Endothelial cell of umbilical vein (primary cell): ENCODE data around the gene C1orf115. TPM values are rescaled to one million over a fixed set of nuclear protein-coding genes. Genes with fewer than 3 reads are reported as not detected.

Experiments used
- BruUV-seq: library from RNA; stranded (reverse); fragments of 400-500 nt; replicated peaks from 2 replicates; lab custom pipeline; 2021; lab: Mats Ljungman, UMichigan
- CTCF ChIA-PET: fragments of 300-600, 350-600 bp; sonication (Branson Sonifier 250); formaldehyde crosslinking; loops from one replicate; lab custom pipeline; 2021; ENCODE audit warnings: antibody characterized with exemption, inconsistent platforms; lab: Charles Lee
- POLR2A ChIA-PET: fragments of 300-600, 350-600 bp; sonication (Branson Sonifier 250); formaldehyde crosslinking; loops from one replicate; lab custom pipeline; 2021; ENCODE audit warnings: antibody characterized with exemption, inconsistent platforms; lab: Charles Lee
- DNase-seq: peaks from one replicate; pipeline ENCODE4 v3.0.0-alpha.2; 2011; ENCODE audit warnings: low read depth, low spot score
- FAIRE-seq: peaks from 2 replicates; lab custom pipeline; 2011; peaks lifted over from hg19 to GRCh38; lab: Jason Lieb, UNC
- H2AFZ ChIP-seq: 2 replicates; pipeline ENCODE4 v1.6.0; 2012; ENCODE audit warnings: low read depth, low read length, control low read depth, inconsistent platforms
- H3K27ac ChIP-seq: 2 replicates; pipeline ENCODE4 v1.5.1; 2011; ENCODE audit warnings: low read depth, mild to moderate bottlenecking, control low read depth, low read length, moderate library complexity; ENCODE audit not compliant: insufficient read depth
- H3K27me3 ChIP-seq, 2 experiments: 2 replicates each; pipeline versions ENCODE4 v1.6.0 to v1.6.1; 2011; ENCODE audit warnings: low read length in 2 of 2, mixed read lengths in 1 of 2; ENCODE audit not compliant: control insufficient read depth in 2 of 2, insufficient read depth in 2 of 2
- H3K36me3 ChIP-seq, 2 experiments: 2 replicates in 1 of 2; 3 replicates in 1 of 2; pipeline ENCODE4 v1.5.1; 2011; ENCODE audit warnings: low read length in 2 of 2, mild to moderate bottlenecking in 1 of 2, moderate library complexity in 1 of 2; ENCODE audit not compliant: control insufficient read depth in 2 of 2, insufficient read depth in 2 of 2; ENCODE audit errors: extremely low read depth in 1 of 2
- H3K4me1 ChIP-seq: 3 replicates; pipeline ENCODE4 v1.5.1; 2011; ENCODE audit warnings: mild to moderate bottlenecking, low read length; ENCODE audit not compliant: control insufficient read depth, insufficient read depth; ENCODE audit errors: extremely low read depth
- H3K4me2 ChIP-seq: 2 replicates; pipeline ENCODE4 v1.6.1; 2011; ENCODE audit warnings: low read length, control low read depth, mixed read lengths; ENCODE audit not compliant: insufficient read depth
- H3K4me3 ChIP-seq, 3 experiments: fragments of 200-600 bp in 1 of 3; sonication (generic), shearing (Covaris generic) in 1 of 3; replicated peaks in 1 of 3; 2 replicates each; pipeline ENCODE4 v1.5.1; 2011 to 2016; ENCODE audit warnings: control low read depth in 3 of 3, low read length in 3 of 3, mild to moderate bottlenecking in 2 of 3, inconsistent platforms in 1 of 3, low read depth in 1 of 3, moderate library complexity in 1 of 3; ENCODE audit not compliant: insufficient read depth in 1 of 3
- H3K79me2 ChIP-seq: 2 replicates; pipeline ENCODE4 v1.6.0; 2012; ENCODE audit warnings: low read length, inconsistent platforms; ENCODE audit not compliant: control insufficient read depth, insufficient read depth
- H3K9ac ChIP-seq: replicated peaks from 2 replicates; pipeline ENCODE3; 2011; ENCODE audit warnings: low read length, control low read depth; ENCODE audit not compliant: insufficient read depth; ENCODE audit errors: extremely low read depth
- H3K9me1 ChIP-seq: replicated peaks from 3 replicates; pipeline ENCODE4 v1.6.0; 2011; ENCODE audit warnings: mild to moderate bottlenecking, low read length; ENCODE audit not compliant: control insufficient read depth, insufficient read depth; ENCODE audit errors: extremely low read depth
- H3K9me3 ChIP-seq: replicated peaks from 2 replicates; pipeline ENCODE4 v1.5.1; 2012; ENCODE audit warnings: low read length, inconsistent platforms; ENCODE audit not compliant: control insufficient read depth, insufficient read depth
- H4K20me1 ChIP-seq: replicated peaks from 2 replicates; pipeline ENCODE3; 2011; ENCODE audit warnings: mild to moderate bottlenecking, low read length; ENCODE audit not compliant: control insufficient read depth, insufficient read depth; ENCODE audit errors: extremely low read depth
- CTCF ChIP-seq, 2 donors: IDR thresholded peaks; 1 replicate in 1 of 2; 2 replicates in 1 of 2; pipeline ENCODE4 v1.5.1; 2011; ENCODE audit warnings: low read length in 2 of 2, mild to moderate bottlenecking in 2 of 2, moderate library complexity in 2 of 2, control low read depth in 1 of 2, inconsistent platforms in 1 of 2, low read depth in 1 of 2; ENCODE audit not compliant: insufficient read depth in 1 of 2; ENCODE audit errors: extremely low read depth in 1 of 2
- EZH2 ChIP-seq: IDR thresholded peaks from 2 replicates; pipeline ENCODE4 v1.6.1; 2012; ENCODE audit warnings: borderline replicate concordance, low read depth, mild to moderate bottlenecking, moderate library complexity, low read length, inconsistent platforms; ENCODE audit not compliant: severe bottlenecking
- FOS ChIP-seq: IDR thresholded peaks from 2 replicates; pipeline ENCODE4 v1.6.1; 2011; ENCODE audit warnings: mild to moderate bottlenecking, low read length, moderate library complexity, borderline replicate concordance; ENCODE audit not compliant: insufficient read depth
- GATA2 ChIP-seq: IDR thresholded peaks from 2 replicates; pipeline ENCODE4 v1.7.0; 2011; ENCODE audit warnings: low read depth, mild to moderate bottlenecking, moderate library complexity, mixed read lengths, low read length; ENCODE audit not compliant: insufficient read length, insufficient read depth
- JUN ChIP-seq: IDR thresholded peaks from 2 replicates; pipeline ENCODE4 v1.6.1; 2011; ENCODE audit warnings: borderline replicate concordance, low read depth; ENCODE audit not compliant: insufficient read length, insufficient read depth
- MYC ChIP-seq: IDR thresholded peaks from one replicate; pipeline ENCODE4 v1.6.1; 2011; ENCODE audit warnings: mild to moderate bottlenecking, low read depth, low read length
- POLR2A ChIP-seq: IDR thresholded peaks from 2 replicates; pipeline ENCODE4 v1.6.1; 2012; ENCODE audit warnings: low read depth, mild to moderate bottlenecking, control low read depth, low read length
- POLR2AphosphoS5 ChIP-seq: IDR thresholded peaks from 2 replicates; pipeline ENCODE4 v1.6.1; 2012; ENCODE audit warnings: low read depth, mild to moderate bottlenecking, control low read depth, low read length, moderate library complexity; ENCODE audit not compliant: insufficient read depth
- dilution Hi-C: fragments of 300-500 bp; cut with MboI; formaldehyde crosslinking; loops from one replicate; pipeline ENCODE4 v1.15.0; 2019; ENCODE audit warnings: low sequenced_read_pairs; ENCODE audit not compliant: extremely low pct_ligation_motif_present
- intact Hi-C: fragments of 100-400 bp; cut with micrococcal nuclease; formaldehyde crosslinking; loops from one replicate; pipeline ENCODE4 v1.10.0; 2022
- polyA plus RNA-seq, 4 experiments: library from polyadenylated mRNA; depleted of rRNA in 3 of 4; stranded (reverse) in 3 of 4; unstranded in 1 of 4; fragments of >200 nt; gene quantifications; 2 replicates each; pipeline versions ENCODE4 v1.2.1 to v1.2.3, GENCODE V29; 2011 to 2012; ENCODE audit warnings: missing spikeins in 1 of 4
- total RNA-seq: library from RNA; stranded (reverse); gene quantifications from 2 replicates; pipeline ENCODE4 v1.2.3, GENCODE V29; 2021
- TF ChIP-seq, protein P1 (sequence below): IDR thresholded peaks from 2 replicates; pipeline ENCODE4 v1.6.1; 2011; ENCODE audit not compliant: insufficient read depth, insufficient read length

The C1orf115 gene
- total and polyA plus RNA-seq, 2 donors (not counting 3 experiments of a cell fraction or from before 2014, with no cell fraction given) = 11.1 to 16.4 TPM

GRCh38 chr1:220666349-220666748, 23.8 kb upstream of the C1orf115 start:
- Histone ChIP-seq H4K20me1 (no peaks in the 10 kb centered on the region), H3K9ac (no peak overlapping the region), H3K27ac (no peak overlapping the region), H3K27me3 (no peaks in the 10 kb centered on the region), H3K4me1 (no peaks in the 10 kb centered on the region), H3K9me1 (no peaks in the 10 kb centered on the region), H3K4me2 (no peak overlapping the region), H3K4me3 (no peak overlapping the region), H2AFZ (no peak overlapping the region), H3K9me3 (no peaks in the 10 kb centered on the region), H3K36me3 (no peaks in the 10 kb centered on the region), H3K79me2 (no peaks in the 10 kb centered on the region)
- intact Hi-C loops (no loop called here), dilution Hi-C loops (no loop called here)
- ChIA-PET POLR2A (no interaction called here), CTCF (interaction anchor here (3.0 to 4.1 kb wide), 2 partner anchors 67 to 110 kb away, joined by 8 to 18 read pairs; no protein-coding TSS in a partner anchor)
- TF ChIP-seq FOS = no peak
- no peak for TF ChIP-seq MYC
- TF ChIP-seq GATA2 = no peak
- no peak for TF ChIP-seq JUN
- no peak for TF ChIP-seq EZH2
- no peak for TF ChIP-seq CTCF (IDR thresholded peaks at IDR 0.05; ENCODE audit: extremely low read depth in 1 of 2, insufficient read depth in 1 of 2, low read depth in 1 of 2, low read length in 2 of 2)
- TF ChIP-seq, protein P1, sequence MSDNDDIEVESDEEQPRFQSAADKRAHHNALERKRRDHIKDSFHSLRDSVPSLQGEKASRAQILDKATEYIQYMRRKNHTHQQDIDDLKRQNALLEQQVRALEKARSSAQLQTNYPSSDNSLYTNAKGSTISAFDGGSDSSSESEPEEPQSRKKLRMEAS = no peak
- TF ChIP-seq POLR2A = no peak
- TF ChIP-seq POLR2AphosphoS5 = no peak
- DNase-seq (no peak), FAIRE-seq (no peak)
- no TSS peak for BruUV-seq
